NCI-H774 (cell line): Measurements from ENCODE around the gene HFM1.
"Not testable (repeated sequence)": the region's sequence is repeated elsewhere in the genome, so short reads cannot be mapped to it uniquely, and the experiment has no call there.

Source experiments
- DNase-seq: peaks from one replicate; lab custom pipeline; 2025; lab: John Stamatoyannopoulos, UW

Gene HFM1

DNA sequence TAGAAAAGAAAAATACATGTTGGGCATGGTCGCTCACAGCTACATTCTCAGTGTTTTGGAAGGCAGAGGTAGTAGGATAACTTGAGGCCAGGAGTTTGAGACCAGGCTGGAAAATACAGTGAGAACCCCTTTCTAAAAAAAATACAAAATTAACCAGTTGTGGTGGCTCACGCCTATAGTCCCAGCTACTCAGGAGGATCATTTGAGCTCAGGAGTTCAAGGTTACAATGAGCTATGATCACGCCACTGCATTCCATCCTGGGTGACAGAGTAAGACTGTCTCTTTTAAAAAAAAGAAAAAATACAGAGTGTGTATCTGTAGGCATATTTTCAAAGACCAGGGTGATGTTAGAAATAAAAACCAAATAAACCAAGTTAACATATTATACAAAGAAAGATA is 57.8 kb downstream of the HFM1 start:
- no peak for DNase-seq

DNA sequence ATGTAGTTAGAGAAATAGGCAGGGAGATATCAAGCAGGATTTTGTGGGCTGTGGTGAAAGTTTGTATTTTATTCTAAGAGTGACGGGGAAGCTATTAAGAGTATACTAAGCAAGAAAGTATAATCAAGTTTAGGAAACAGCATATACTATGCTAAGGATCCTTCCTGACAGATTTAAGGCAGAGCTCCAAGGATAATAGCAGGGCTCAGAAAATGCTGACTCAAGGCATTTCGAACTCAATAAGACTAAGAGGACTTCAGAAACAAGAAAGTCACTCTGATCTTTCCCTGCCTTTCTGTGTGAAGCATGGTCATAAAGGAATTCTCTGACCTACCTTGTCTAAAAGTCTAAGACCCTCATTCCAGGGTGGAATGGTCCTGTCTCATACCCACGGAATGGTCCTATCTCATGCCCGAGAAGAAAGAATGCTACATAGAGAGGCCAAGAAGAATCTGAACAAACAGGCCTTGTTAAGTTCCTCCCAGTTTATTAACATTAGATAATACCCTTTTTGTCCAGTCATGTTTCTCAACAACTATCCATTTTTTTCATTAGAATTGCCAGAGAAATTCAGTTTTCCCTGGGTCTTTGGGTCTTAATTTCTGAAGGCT is 59.1 kb downstream of the HFM1 start:
- no peak for DNase-seq

DNA sequence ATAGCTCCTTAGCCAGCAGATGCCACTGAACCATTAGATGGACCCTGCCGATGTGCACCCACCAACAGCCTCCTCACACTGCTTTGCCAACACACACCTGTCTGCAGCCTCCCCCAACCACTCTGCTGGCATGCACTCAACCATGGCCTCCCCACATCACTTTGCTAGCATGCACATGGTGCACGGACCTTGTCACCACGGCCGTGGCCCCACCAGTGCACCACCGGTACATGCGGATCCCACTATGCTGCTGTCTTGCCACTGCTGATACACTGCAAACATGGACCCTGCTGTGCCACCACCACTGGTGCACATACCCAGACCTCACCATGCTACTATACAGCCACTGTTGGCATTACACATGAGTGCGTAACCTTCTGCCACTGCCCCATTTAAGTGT is 66.1 kb downstream of the HFM1 start:
- DNase-seq = no peak

- no peak for DNase-seq
Measured at GRCh38 chr1:91335603-91336002, 69.0 kb downstream of the HFM1 start.

GRCh38 chr1:91334856-91335255 is 69.8 kb downstream of the HFM1 start:
- no peak for DNase-seq

DNA sequence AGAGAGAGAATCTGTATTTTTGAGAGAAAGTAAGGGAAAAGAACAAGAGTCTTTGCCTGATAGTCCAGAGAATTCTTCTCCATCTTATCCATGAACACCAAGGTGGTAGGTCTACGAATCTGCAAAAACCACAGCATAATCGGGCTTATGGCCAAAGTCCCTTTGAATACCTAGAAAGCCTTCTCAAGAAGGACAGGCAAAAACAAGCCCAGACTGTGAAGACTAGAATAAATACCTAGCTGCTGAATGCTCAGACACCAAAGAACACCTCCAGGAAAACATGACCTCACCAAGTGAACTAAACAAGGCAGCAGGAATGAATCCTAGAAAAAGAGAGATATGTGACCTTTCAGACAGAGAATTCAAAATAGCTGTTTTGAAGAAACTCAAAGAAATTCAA is 79.2 kb downstream of the HFM1 start:
- DNase-seq = no peak

- no peak for DNase-seq
Measured at GRCh38 chr1:91314643-91315042, 90.0 kb downstream of the HFM1 start.

- no peak for DNase-seq
Measured at GRCh38 chr1:91311672-91312071, 93.0 kb downstream of the HFM1 start.

GRCh38 chr1:91308544-91308943 is 96.1 kb downstream of the HFM1 start:
- no peak for DNase-seq

- no peak for DNase-seq
Measured at GRCh38 chr1:91307784-91308409, 96.7 kb downstream of the HFM1 start.

GRCh38 chr1:91303165-91303564 is 101.5 kb downstream of the HFM1 start:
- no peak for DNase-seq

- DNase-seq = not testable (repeated sequence)
Measured at GRCh38 chr1:91288843-91289553, 115.6 kb downstream of the HFM1 start.

DNA sequence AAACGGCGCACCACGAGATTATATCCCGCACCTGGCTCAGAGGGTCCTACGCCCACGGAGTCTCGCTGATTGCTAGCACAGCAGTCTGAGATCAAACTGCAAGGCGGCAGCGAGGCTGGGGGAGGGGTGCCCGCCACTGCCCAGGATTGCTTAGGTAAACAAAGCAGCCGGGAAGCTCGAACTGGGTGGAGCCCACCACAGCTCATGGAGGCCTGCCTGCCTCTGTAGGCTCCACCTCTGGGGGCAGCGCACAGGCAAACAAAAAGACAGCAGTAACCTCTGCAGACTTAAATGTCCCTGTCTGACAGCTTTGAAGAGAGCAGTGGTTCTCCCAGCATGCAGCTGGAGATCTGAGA is 117.7 kb downstream of the HFM1 start:
- not testable (repeated sequence) for DNase-seq

GRCh38 chr1:91286259-91286961 is 118.2 kb downstream of the HFM1 start:
- not testable (repeated sequence) for DNase-seq

DNA sequence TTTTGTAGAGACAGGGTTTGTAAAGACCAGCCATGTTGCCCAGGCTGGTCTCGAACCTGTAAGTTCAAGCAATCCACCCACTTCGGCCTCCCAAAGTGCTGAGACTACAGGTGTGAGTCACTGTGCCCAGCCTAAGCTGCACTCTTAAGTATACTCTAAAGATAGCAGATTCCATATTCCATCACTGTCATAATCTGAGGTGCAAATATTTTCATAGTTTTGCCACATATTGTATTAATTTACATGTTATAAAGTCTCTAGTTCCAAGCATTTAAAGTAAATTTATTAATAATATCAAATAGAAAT is 121.3 kb downstream of the HFM1 start:
- no peak for DNase-seq

GRCh38 chr1:91282695-91283420 is 121.8 kb downstream of the HFM1 start:
- DNase-seq = peak; percentile 59

DNA sequence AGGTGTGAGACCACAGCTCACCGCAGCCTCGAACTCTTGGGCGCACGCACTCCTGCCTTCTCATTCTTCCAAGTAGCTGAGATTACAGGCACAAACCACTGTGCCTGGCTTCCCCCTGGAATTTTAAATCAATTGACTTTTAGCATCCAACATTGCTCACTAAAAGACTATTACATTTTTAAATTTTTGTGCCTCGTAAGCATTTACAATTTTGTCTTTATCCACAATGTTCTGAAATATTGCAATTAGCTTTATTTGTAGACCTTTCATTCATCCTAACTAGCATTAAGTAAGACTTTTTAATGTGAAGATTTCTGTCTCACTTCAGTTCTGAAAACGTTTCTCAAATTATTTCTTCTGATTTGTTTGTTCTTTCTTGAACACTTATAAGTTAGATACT is 122.9 kb downstream of the HFM1 start:
- DNase-seq = no peak

- peak; percentile 2 for DNase-seq
Measured at GRCh38 chr1:91278754-91279153, 125.9 kb downstream of the HFM1 start.

- no peak for DNase-seq
Measured at GRCh38 chr1:91273875-91274274, 130.8 kb downstream of the HFM1 start.

GRCh38 chr1:91261655-91262054 is 143.0 kb downstream of the HFM1 start:
- no peak for DNase-seq

DNA sequence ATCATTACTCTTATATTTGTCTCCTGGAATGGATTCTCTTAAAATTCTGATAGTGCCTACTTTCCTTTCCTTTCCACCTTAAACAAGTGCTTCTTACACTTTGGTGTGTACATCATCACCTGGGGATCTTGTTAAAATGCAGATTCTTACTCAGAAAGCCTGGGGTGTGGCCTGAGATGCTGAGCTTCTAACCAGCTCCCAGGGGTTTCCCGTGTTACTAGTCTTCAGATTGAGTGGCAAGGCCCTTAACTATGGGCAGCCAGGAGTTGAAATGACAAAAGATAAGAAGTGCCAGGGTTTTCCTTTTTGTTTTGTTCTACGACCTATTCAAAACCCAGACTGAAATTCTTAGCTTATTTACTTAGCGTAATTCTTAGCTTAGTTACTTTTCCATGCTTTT is 159.2 kb downstream of the HFM1 start:
- DNase-seq = no peak

- DNase-seq = no peak
Measured at GRCh38 chr1:91244737-91245136, 159.9 kb downstream of the HFM1 start.
